Stimulated activated CD4-positive, alpha-beta T cell treated with anti-CD3 and anti-CD28 coated beads, TNF-alpha, amount 100 ng/mL, for 24 hours (primary cell): Measurements from ENCODE around the gene EEFSEC.

Experiments
- DNase-seq, 3 experiments: peaks; one replicate each; pipeline ENCODE4 v3.0.0-alpha.2; 2020; ENCODE audit warnings: low read depth in 3 of 3

Gene EEFSEC

DNA sequence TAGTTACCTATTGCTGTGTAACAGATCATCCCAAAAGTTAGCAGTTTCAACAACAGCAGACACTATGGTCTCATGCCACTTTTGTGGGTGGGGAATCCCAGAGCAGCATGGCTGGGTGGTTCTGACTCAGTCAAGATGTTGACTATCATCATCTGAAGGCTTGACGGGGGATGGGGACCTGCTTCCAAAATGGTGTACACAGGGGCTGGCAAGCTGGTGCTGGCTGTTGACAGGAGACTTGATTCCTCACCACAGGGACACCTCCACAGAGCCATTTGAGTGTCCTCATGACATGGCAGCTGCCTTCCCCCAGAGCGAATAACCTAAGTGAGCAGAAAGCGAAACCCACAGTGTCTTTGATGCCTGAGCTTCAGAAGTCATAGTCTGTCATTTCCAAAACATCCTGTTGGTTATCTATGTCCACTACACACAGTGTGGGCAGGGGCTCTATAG is 294.3 kb downstream of the EEFSEC start:
- peak; percentile 17 to 57 (median 29) for DNase-seq

DNA sequence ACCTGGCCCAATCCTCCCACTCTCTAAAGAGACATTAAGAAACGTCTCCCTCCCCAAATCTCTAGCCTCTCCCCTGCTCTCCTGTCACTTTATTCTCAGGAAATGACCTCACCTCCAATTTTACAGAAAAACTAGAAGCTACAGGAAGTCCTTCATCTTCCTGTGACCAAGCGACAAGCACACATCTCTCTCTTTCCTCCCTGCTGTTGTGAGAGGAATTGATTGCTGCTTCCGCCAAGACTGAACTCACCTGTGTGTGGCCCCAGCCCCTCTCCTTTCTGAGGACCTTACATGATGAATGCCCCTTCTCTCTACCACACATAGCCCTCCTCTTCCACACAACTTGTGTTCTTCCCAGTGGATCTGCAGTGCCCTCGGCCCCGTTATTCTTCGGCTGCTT is 295.2 kb downstream of the EEFSEC start:
- DNase-seq: no peak

- DNase-seq: no peak
Measured at GRCh38 chr3:128449111-128449638, 295.9 kb downstream of the EEFSEC start.

DNA sequence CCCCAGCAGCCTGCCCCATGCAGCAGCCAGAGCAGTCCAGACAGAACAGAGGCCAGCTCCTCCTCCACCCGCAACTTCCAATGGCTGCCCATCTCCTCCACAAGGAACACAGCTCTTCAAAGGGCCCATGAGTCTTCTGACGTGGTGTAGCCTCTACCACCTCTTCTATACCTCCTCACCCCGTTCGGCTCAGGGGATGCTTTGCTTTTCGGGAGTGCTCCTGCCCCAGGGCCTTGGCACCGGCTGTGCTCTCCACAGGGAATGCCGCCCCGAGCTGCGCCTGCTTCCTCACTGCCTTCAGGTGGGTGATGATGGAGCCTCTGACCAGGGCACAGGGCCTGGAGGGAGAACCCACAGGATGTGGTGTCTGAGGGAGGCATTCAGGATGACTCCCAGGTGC is 298.8 kb downstream of the EEFSEC start:
- no peak for DNase-seq

DNA sequence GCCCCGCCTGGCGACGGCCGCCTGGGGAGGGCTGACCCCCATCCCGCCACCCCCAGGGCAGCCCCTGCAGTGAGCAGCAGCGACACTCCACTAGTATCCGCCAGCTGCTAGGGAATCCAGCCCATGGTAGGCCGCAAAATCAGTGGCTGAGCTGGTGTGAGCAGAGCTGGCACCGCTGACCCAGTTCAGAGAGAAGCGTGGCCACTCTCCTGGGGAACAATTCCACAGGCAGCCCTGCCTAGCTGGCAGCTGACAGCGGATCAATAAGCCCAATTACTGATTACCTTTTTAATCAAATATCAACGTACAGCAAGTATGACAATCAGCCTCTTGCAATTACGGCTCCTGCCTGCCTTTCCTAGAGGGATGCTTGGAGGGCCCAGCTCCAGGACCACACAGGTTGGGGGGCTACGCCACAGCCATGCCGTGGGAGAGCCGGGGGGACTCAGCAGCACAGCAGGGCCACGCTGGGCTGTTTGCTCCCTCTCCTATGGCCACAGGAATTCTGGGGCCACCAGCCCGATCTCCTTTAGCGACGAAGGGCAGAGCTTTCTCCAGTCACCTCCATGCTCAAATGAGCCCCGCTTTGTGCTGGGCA is 299.5 kb downstream of the EEFSEC start:
- no peak for DNase-seq

GRCh38 chr3:128453501-128454309 is 300.4 kb downstream of the EEFSEC start:
- DNase-seq: no peak

- no peak for DNase-seq
Measured at GRCh38 chr3:128454310-128454618, 301.0 kb downstream of the EEFSEC start.

DNA sequence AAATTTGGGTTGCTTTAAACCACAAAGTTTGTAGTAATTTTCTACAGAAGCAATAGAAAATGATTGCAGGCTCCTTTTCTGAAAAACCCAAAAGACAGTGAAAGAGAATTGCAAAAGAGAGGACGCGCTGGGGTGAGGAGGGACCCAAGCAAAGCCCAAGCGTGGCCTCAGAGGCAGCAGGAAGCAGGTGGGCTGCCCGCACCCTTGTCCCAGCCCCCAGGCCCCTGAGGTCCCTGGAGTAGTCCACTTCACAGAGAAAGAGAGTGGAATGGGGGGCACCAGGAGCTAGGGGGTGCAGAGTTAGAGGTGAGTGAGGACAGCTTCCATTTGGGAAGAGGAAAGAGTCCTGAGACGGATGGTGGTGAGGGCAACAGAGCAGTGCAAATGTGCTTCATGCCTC is 301.8 kb downstream of the EEFSEC start:
- DNase-seq: no peak

DNA sequence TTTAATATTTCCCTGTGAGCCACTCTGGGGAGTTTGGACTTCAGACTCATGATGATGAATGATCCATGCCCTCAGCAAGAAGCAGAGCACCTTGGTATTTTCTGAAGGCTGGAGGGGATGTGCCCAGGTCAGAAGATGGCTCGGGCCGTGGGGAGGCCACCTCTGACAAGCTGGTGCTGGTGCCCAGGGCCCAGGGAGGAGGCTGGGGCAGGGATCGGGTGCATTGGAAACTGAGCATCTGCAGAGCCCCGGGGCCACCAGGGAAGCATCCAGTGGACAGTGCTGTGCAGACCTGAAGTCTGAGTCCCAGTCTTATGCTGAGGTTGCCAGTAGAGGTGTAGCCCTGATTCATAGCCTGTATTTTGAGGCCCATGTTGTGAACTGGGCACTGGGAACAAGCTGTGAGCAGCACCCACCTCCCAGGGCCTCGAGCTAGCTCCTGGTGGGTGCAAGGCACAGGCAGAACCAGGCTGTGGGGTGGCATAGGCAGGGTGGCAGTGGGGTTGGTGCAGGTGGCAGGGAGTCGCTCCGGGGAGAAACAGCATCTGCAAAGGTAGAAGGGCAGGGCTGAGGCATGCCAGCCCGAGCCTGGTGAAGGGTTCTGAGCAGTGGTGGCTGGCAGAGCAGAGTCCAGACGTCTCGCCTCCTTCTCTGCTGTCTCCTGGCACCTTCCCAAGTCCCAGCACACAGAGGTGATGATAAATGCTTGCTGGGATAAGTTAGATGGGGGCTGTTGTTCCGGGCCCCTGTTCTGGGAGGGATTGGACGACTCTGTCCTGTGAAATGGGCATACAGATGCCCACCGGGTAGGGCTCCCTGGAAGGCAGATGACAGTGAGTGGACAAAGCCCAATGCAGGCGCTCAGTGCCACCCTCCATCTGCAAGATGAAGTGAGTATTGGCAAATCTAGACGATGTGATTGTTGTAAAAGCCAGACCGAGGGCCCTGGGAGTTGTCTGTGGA is 302.8 kb downstream of the EEFSEC start:
- DNase-seq: no peak

DNA sequence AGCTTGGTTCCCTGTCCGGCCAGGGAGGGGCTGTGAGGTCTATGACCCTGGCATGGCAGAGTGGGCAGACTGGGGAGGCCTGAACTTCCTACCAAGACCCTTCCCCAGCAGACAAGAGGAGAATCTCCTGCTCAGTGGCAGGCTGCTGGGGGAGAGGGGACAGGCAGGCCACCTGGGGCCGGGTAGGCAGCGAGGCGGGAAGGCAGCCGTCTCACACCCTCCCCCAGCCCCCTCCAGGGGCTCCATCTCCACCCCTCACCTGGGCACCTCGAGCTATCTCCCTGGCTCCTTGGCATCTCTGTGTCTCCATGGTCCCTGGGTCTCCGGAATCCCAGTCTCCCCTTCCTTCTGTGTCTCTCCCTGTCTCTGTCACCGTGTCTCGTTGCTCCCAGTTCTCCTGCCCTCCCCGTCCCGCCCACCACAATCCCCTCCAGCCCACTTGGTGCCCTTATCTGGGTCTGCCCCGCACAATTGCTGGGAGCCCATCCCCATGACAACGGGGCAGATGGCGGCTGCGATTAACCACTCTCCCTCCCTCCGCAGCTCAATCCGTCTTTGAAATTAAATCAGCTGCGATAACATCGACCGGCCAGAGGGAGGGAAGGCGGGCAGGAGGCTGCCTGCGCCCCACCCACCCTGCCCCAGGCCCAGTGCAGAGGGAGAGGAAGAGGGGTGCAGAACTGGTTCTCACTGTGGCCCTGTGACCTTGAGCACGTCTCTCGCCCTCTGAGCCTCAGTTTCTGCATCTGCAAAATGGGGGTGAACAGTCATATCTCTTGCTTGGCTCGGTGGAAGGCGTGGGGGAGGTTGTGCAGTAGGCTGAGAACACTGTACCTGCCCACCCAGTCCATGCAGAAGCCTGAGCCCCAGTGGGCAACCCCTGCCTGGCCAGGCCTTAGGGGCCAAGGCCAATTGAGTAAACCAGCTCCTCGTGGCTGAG is 303.8 kb downstream of the EEFSEC start:
- DNase-seq: no peak

- DNase-seq: no peak
Measured at GRCh38 chr3:128457937-128458336, 304.7 kb downstream of the EEFSEC start.
